SK-MEL-5 (cell line): ENCODE results near the gene MRPL55. TPM values are rescaled to one million over a fixed set of nuclear protein-coding genes. Genes with fewer than 3 reads are reported as not detected.
A peak's percentile ranks its signal among the peaks of the same experiment; 100 is the strongest.

Source experiments
- DNase-seq: peaks from one replicate; pipeline ENCODE4 v3.0.0-alpha.2; 2016; ENCODE audit warnings: low read depth, low spot score
- in situ Hi-C: cut with HindIII; loops from 2 replicates; pipeline ENCODE4 v1.10.0; 2016; ENCODE audit warnings: low sequenced_read_pairs, high pct_unique_total_duplicates, low pct_unique_long_range_greater_than_20kb
- polyA plus RNA-seq, 2 experiments: library from polyadenylated mRNA; depleted of rRNA; stranded (reverse); fragments of >200 nt; gene quantifications; 2 replicates each; pipeline ENCODE4 v1.2.3, GENCODE V29; 2015
- total RNA-seq: library from RNA; depleted of rRNA; stranded (reverse); fragments of >200 nt; shearing (Covaris generic); gene quantifications from 2 replicates; pipeline ENCODE4 v1.2.3, GENCODE V29; 2014; rRNA removed

MRPL55 gene
- 55.2 and 59.6 TPM in 2 replicates for total RNA-seq
- polyA plus RNA-seq (2015; cell fraction: cytosol; rRNA removed): 66.1 and 80.4 TPM in 2 replicates
- polyA plus RNA-seq (2015; cell fraction: nucleus; rRNA removed): 110 and 139 TPM in 2 replicates

- peak; percentile 95 for DNase-seq
- in situ Hi-C loops: no loop called here
Observed at GRCh38 chr1:228109073-228109961, at the start of gene MRPL55. Gene MRPL55, minus strand, starts transcription at chr1:228109299. Its CDS starts 1,039 bp downstream, at chr1:228108260.

- in situ Hi-C loops: no loop called here
- DNase-seq: no peak
Observed at GRCh38 chr1:228158151-228159007, 49.3 kb upstream of the MRPL55 start.

- in situ Hi-C loops: no loop called here
- DNase-seq: no peak
Observed at GRCh38 chr1:228157729-228158126, 48.6 kb upstream of the MRPL55 start.

- DNase-seq: no peak
- in situ Hi-C loops: no loop called here
Observed at GRCh38 chr1:228156941-228157728, 48.0 kb upstream of the MRPL55 start.

- DNase-seq: no peak
- in situ Hi-C loops: no loop called here
Observed at GRCh38 chr1:228156515-228156881, 47.4 kb upstream of the MRPL55 start.

- no peak for DNase-seq
- in situ Hi-C loops: no loop called here
Observed at GRCh38 chr1:228155596-228156514, 46.8 kb upstream of the MRPL55 start.

GRCh38 chr1:228154670-228155571 is 45.8 kb upstream of the MRPL55 start:
- DNase-seq: no peak
- in situ Hi-C loops: no loop called here

- DNase-seq: no peak
- in situ Hi-C loops: no loop called here
Observed at GRCh38 chr1:228154021-228154669, 45.0 kb upstream of the MRPL55 start.

- in situ Hi-C loops: no loop called here
- no peak for DNase-seq
Observed at GRCh38 chr1:228152918-228153258, 43.8 kb upstream of the MRPL55 start.

GRCh38 chr1:228152097-228152917 is 43.2 kb upstream of the MRPL55 start:
- DNase-seq: no peak

GRCh38 chr1:228151180-228151925 is 42.3 kb upstream of the MRPL55 start:
- in situ Hi-C loops: no loop called here
- no peak for DNase-seq

More at GRCh38 chr1:228152097-228152917, 43.2 kb upstream of the MRPL55 start:
- in situ Hi-C loops: no loop called here

GRCh38 chr1:228150461-228151179 is 41.5 kb upstream of the MRPL55 start:
- no peak for DNase-seq
- in situ Hi-C loops: no loop called here

- DNase-seq: no peak
- in situ Hi-C loops: no loop called here
Observed at GRCh38 chr1:228150120-228150460, 41.0 kb upstream of the MRPL55 start.
